ENCODE measurements around the gene ALB. TPM values are rescaled to one million over a fixed set of nuclear protein-coding genes. Genes with fewer than 3 reads are reported as not detected.

The ALB gene
- total RNA-seq, 2 donors from 2014 or later = 1.4 to 3.5 TPM

- no peak overlapping the region for H3K9ac ChIP-seq (ENCODE audit: extremely low read depth, low read length, poor library complexity, severe bottlenecking)
- H3K27ac ChIP-seq (ENCODE audit: low read depth, low read length) = no peak overlapping the region
- no peak overlapping the region for H3K27ac Mint-ChIP-seq
- no peaks in the 10 kb centered on the region for H3K36me3 ChIP-seq (ENCODE audit: control insufficient read depth, insufficient read depth, low read length)
- H3K4me1 Mint-ChIP-seq = peaks cover 9% of the 10 kb centered on the region
- H3K4me1 ChIP-seq (ENCODE audit: control insufficient read depth, insufficient read depth, low read length) = no peaks in the 10 kb centered on the region
- H3K9me3 Mint-ChIP-seq = no peaks in the 10 kb centered on the region
- no peaks in the 10 kb centered on the region for H3K9me3 ChIP-seq (ENCODE audit: control insufficient read depth, low read length)
- no peaks in the 10 kb centered on the region for H3K36me3 Mint-ChIP-seq (ENCODE audit: low read depth)
- no peak for DNase-seq
- WGBS, 2 experiments (ENCODE audit: insufficient coverage in 1 of 2, insufficient read length in 1 of 2) = 99 to 100% methylated on average over 1 to 2 of the region's 2 CpGs
- no peaks in the 10 kb centered on the region for H3K27me3 ChIP-seq (ENCODE audit: control insufficient read depth, insufficient read depth, low read length, poor library complexity, severe bottlenecking)
- no peak overlapping the region for H3K4me3 Mint-ChIP-seq
- no peak overlapping the region for H3K4me3 ChIP-seq (ENCODE audit: low read length)
- H3K27me3 Mint-ChIP-seq (ENCODE audit: insufficient read depth) = no peaks in the 10 kb centered on the region
- no peak for TF ChIP-seq CTCF (conservative IDR thresholded peaks at IDR 0.05)
These were observed 16.5 kb downstream of the ALB start for GRCh38 chr4:73420615-73421014.

GRCh38 chr4:73421708-73422457 lies 17.8 kb downstream of the ALB start:
- Histone ChIP-seq H3K27me3 (ENCODE audit: control insufficient read depth, insufficient read depth, low read length, poor library complexity, severe bottlenecking) (no peaks in the 10 kb centered on the region), H3K27ac (ENCODE audit: low read depth, low read length) (no peak overlapping the region), H3K9me3 (ENCODE audit: control insufficient read depth, low read length) (no peaks in the 10 kb centered on the region), H3K4me3 (ENCODE audit: low read length) (no peak overlapping the region), H3K36me3 (ENCODE audit: control insufficient read depth, insufficient read depth, low read length) (no peaks in the 10 kb centered on the region), H3K4me1 (ENCODE audit: control insufficient read depth, insufficient read depth, low read length) (no peaks in the 10 kb centered on the region), H3K9ac (ENCODE audit: extremely low read depth, low read length, poor library complexity, severe bottlenecking) (no peak overlapping the region)
- TF ChIP-seq CTCF (conservative IDR thresholded peaks at IDR 0.05) = no peak
- Mint-ChIP-seq H3K27ac (no peak overlapping the region), H3K4me1 (peaks cover 9% of the 10 kb centered on the region), H3K27me3 (ENCODE audit: insufficient read depth) (no peaks in the 10 kb centered on the region), H3K36me3 (ENCODE audit: low read depth) (no peaks in the 10 kb centered on the region), H3K9me3 (no peaks in the 10 kb centered on the region), H3K4me3 (no peak overlapping the region)
- DNase-seq = no peak

GRCh38 chr4:73422458-73422752 lies 18.3 kb downstream of the ALB start:
- DNase-seq = no peak
- Mint-ChIP-seq H3K4me1 (peaks cover 9% of the 10 kb centered on the region), H3K27ac (no peak overlapping the region), H3K9me3 (no peaks in the 10 kb centered on the region), H3K27me3 (ENCODE audit: insufficient read depth) (no peaks in the 10 kb centered on the region), H3K36me3 (ENCODE audit: low read depth) (no peaks in the 10 kb centered on the region), H3K4me3 (no peak overlapping the region)
- H3K27me3 ChIP-seq (ENCODE audit: control insufficient read depth, insufficient read depth, low read length, poor library complexity, severe bottlenecking) = no peaks in the 10 kb centered on the region
- H3K4me3 ChIP-seq (ENCODE audit: low read length) = no peak overlapping the region
- no peak overlapping the region for H3K27ac ChIP-seq (ENCODE audit: low read depth, low read length)
- no peak overlapping the region for H3K9ac ChIP-seq (ENCODE audit: extremely low read depth, low read length, poor library complexity, severe bottlenecking)
- no peaks in the 10 kb centered on the region for H3K4me1 ChIP-seq (ENCODE audit: control insufficient read depth, insufficient read depth, low read length)
- no peaks in the 10 kb centered on the region for H3K36me3 ChIP-seq (ENCODE audit: control insufficient read depth, insufficient read depth, low read length)
- H3K9me3 ChIP-seq (ENCODE audit: control insufficient read depth, low read length) = no peaks in the 10 kb centered on the region
- 50% methylated on average over 2 of the region's 4 CpGs; no CpG with 5 or more reads in 1 of the 2 experiments for WGBS, 2 experiments (ENCODE audit: insufficient coverage in 1 of 2, insufficient read length in 1 of 2)
- TF ChIP-seq CTCF (conservative IDR thresholded peaks at IDR 0.05) = no peak

All from endodermal cell (in vitro differentiated cells).